8988T (cell line): ENCODE measurements around the gene DGAT2.

Experiments used
- DNase-seq: peaks from one replicate; pipeline ENCODE4 v3.0.0; 2011

Gene DGAT2

DNA sequence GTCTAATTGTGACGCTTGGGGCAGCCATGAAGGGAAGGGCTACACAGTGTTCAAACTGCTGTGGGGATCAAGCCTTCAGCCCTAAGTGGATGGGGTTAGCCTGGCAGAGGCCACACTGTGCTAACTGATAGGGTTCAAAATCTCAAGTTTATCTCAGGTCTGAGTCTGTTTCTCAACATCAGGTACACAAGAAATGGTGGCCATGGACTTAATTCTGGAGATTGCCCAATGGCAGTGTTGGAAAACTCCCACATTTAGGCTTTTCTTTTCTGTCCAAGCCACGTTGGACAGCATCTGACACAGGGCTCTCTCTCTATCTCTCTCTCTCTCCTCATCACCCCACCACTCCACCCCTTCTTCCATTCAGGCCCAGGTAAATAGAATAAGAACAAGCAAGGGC, 10.9 kb upstream of the DGAT2 start:
- no peak for DNase-seq

GRCh38 chr11:75759832-75760231, 8.7 kb upstream of the DGAT2 start:
- DNase-seq, result no peak

- DNase-seq, result no peak
Measured at GRCh38 chr11:75760243-75760642, 8.3 kb upstream of the DGAT2 start.

GRCh38 chr11:75760710-75761493, 7.7 kb upstream of the DGAT2 start:
- no peak for DNase-seq

DNA sequence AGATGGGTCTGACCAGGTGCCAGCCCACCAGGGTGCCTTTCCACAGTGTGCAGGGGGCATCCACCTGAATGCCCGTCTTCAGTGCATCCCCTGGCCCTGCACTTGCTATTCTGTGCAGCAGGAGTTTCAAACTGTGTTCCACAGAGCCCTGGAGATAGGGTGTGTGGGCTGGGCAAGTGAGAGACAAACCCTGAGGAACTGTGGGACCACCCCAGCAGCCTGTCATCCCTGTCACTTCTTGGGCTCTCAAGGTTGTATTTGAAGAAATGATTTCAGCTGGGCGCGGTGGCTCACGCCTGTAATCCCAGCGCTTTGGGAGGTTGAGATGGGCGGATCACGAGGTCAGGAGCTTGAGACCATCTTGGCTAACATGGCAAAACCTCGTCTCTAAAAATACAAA, 6.4 kb upstream of the DGAT2 start:
- DNase-seq, result no peak

DNA sequence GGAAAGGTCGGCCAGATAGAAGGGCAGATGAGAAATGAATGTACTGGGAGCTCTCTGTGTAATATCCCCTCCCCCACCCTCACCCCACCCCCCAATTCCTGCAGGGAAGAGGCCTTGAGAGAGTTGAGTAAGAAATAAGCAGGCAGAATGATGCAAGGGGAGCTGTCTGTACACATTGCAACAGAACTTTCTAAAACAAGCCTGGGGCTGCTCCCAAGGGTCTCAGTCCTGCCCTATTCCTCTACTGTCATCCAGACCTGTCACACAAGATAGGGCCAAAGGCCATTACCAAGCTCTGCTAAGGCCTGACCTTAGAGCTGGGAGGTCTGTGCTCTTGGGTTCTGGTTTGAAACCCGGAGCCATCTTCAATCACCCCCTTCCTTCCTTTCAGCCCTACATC, 5.7 kb upstream of the DGAT2 start:
- no peak for DNase-seq

GRCh38 chr11:75763846-75764245, 4.7 kb upstream of the DGAT2 start:
- no peak for DNase-seq

DNA sequence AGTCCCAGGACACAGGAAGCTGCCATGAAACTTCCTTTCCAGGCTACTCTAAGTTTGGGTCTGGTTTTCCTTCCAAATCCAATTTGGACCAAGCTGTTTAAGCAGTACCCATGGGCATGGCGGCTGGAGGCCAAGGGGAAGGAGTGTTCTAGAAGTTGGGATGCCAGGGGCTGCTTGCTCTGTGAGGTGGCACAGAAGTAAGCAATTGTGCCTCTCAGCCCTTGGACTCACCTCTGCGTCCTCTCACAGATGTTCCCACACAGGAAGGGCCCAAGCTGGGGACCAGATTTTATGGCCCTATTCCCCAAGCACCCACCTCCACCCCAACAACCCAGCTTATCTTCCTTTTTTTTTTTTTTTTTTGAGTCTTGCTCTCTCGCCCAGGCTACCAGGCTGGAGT, 3.5 kb upstream of the DGAT2 start:
- DNase-seq, result no peak

DNA sequence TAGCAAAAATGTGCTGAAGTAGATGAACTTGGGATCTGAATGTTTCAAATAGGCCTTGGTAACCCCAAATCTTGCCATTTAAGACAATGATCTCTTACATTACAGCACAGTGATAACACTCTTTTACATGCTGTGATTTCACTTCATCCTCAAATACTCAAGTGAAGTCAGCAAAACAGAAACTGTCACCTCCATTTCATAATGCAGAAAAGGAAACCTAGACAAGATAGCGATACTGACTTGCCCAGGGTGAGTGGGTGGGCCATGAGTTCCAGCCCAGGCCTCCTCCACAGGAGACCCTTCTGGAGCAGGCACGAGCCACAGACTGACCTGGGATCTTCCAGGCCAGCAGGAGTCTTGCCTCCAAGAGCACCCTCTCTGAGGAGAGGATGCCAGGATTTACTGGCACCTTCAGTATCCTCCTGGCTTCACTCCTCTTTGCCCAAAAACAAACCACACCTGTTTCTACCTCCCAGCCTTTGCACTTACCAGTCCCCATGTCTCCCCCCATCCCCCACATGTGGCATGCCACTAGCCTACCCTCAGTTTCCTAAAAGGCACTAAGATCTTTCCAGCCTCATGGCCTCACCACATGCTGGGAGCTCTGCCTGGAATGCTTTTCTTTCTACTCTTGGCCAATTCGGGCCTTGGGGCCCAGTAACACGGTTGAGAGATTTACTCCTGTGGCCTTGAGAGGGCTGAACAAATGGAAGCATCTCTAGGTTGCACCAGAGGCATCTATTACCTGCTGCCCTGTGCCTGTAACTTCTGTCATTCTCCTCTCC, 1.9 kb upstream of the DGAT2 start:
- no peak for DNase-seq

GRCh38 chr11:75767228-75767572, 1.4 kb upstream of the DGAT2 start:
- DNase-seq, result no peak

- no peak for DNase-seq
Measured at GRCh38 chr11:75767793-75768111, 826 bp upstream of the DGAT2 start.

- DNase-seq, result no peak
Measured at GRCh38 chr11:75768909-75769771, 562 bp downstream of the DGAT2 start.

GRCh38 chr11:75770102-75770501, 1.5 kb downstream of the DGAT2 start:
- DNase-seq, result no peak

DNA sequence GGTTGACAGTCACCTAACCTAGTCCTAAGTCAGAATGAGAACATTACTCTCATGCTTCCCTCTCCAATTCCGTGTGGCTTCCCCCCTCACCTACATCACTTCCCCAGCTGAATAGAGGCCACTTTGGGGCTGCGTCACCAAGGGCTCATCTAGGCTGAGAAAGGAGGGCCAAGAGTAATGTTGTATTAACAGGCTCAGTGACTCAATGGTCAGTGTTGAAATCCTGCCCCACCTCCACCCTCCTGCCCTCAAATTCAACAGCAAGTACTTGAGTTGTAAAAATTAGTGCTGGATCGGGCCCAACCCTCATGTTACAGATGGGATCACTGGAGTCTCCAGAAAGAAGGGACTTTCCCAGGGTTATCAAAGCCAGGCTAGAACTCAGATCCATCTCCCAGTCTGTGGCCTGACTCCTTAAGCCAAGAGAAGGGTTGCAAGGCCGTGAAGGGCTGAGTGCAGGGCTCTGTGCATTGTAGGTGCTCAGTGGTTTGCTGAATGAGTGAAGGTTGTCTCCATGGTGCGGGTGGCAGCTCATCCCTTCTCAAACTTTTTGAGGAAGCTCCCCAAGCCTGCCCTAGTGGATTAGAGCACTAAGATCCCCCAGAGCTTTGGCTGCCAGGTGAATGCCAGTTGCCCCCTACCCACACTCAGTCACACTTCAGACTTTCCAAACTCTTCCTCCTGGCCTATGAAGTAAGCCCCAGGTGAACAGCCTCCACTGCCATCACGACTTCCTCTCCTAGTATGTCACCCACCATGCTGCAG, 3.2 kb downstream of the DGAT2 start:
- no peak for DNase-seq

- DNase-seq, result no peak
Measured at GRCh38 chr11:75773595-75774353, 5.2 kb downstream of the DGAT2 start.

DNA sequence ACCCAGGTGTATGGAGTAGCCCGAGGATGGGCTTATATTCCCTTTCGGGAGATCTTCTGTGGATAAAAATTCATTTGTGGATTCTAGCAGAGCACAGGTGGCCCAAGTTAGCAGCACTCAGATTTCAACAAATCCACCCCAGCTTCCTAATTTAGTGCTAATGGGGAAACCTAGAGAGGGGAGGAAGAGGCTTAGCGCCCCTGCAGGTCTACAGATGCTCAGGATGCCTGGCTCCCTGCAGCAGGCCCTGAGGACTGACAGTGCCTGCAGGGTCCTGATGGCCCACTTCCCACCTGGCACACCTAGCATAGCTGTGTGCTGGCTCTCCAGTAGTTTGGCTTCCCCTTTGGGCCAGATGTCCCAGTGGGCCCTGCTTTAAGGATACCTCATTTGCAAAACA, 6.5 kb downstream of the DGAT2 start:
- DNase-seq, result no peak

- DNase-seq, result no peak
Measured at GRCh38 chr11:75776546-75776945, 8.0 kb downstream of the DGAT2 start.

- DNase-seq, result peak; percentile 62
Measured at GRCh38 chr11:75777461-75778110, 9.0 kb downstream of the DGAT2 start.

DNA sequence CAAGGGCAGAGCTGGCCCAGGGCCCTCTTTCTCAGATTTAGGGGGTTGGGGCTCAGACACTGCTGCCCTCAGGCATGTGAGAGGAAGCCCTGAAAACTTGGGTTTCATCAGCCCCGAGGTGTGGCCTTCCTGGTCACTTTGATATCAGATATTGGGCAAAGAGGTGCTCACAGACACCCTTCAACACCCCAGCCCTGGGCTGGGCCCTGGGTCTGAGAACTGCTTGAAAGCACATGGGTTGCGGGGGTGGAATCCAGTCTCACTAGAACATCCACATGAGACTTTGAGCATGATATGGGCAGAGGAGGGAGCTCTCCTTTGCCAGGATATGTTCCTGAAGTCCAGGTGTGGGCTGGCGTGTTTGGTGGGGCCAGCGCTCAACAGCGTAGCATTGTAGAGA, 10.4 kb downstream of the DGAT2 start:
- no peak for DNase-seq

DNA sequence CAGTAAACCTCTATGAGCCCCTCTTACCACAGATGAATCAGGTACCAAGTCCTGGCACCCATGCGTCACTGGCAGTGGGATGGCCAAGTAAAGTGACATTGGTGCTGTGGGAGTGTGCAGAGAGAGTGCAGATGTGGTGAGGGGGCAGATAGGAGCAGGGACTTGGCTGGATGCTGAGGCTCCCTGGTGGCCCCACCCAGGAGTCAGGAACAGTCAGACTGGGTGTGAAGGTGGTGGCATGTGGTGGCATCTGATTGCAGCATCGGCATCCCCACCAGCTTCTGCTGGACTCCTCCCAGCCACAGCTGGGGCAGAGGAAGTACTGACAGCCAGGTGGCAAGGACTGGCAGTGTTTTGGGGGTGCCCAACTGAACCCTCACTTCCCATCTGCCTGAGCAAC, 11.4 kb downstream of the DGAT2 start:
- no peak for DNase-seq

DNA sequence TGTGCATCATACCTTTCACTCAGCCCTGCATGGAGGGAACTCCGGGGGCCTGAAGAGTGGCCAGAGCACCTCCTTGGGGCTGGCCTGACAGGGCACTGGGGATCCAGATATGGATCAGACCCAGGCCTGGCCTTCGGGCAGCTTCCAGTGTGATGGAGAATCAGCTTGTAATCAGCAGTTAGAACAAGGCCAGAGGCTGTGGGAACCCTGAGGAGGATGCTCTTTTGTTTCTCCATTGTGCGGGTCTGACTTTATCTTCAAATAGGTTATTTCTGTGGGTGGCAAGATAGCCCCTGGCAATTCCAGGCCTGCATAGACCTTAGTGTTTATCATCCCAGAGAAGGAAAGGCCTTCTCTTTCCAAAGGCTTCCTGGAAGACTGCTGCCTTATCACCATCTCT, 12.3 kb downstream of the DGAT2 start:
- no peak for DNase-seq

DNA sequence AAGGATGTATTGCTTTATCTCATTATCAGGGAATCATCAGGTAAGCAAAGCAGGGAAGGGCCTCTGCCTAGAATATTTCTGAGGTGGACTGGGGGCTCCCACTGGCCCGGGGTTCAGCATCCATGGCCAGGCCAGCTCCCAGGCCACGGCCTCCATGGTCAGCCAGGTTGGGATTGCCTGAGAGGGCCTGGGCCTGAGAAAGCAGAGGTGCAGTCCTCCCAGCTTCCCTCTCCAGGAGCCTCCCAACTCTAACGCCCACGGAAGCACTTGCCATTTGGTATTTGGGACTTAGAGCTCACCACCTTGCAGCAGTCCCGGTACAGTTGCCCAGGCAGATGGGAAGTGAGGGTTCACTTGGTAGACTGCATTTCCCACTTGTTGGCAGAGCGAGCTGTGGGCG, 12.7 kb downstream of the DGAT2 start:
- no peak for DNase-seq
